Esophagus muscularis mucosa (tissue), 4 donors: ENCODE results near the gene NUDT1. TPM values are rescaled to one million over a fixed set of nuclear protein-coding genes. Genes with fewer than 3 reads are reported as not detected.

Experiments used
- DNase-seq: peaks from one replicate; pipeline ENCODE4 v3.0.0-alpha.2; 2017; ENCODE audit errors: extremely low spot score
- H3K27ac ChIP-seq, 4 donors: fragments of 200-600 bp; sonication (generic); replicated peaks in 1 of 4; 1 replicate in 3 of 4; 2 replicates in 1 of 4; pipeline ENCODE4 v1.5.1; 2016 to 2019; ENCODE audit warnings: mild to moderate bottlenecking in 1 of 4
- H3K27me3 ChIP-seq, 4 donors: fragments of 200-600 bp; sonication (generic); one replicate each; pipeline versions ENCODE4 v1.5.1 to v1.6.0; 2016 to 2019
- H3K36me3 ChIP-seq, 4 donors: fragments of 200-600 bp; sonication (generic); one replicate each; pipeline ENCODE4 v1.5.1; 2016 to 2019
- H3K4me1 ChIP-seq, 4 donors: fragments of 200-600 bp; sonication (generic); one replicate each; pipeline ENCODE4 v1.5.1; 2016 to 2019
- H3K4me3 ChIP-seq, 4 donors: fragments of 200-600 bp; sonication (generic); 1 replicate in 2 of 4; 2 replicates in 2 of 4; pipeline ENCODE4 v1.5.1; 2016 to 2019; ENCODE audit warnings: mild to moderate bottlenecking in 4 of 4, moderate library complexity in 1 of 4
- H3K9me3 ChIP-seq, 4 donors: fragments of 200-600 bp; sonication (generic); 1 replicate in 3 of 4; 2 replicates in 1 of 4; pipeline ENCODE4 v1.5.1; 2016 to 2019
- CTCF ChIP-seq, 3 experiments: fragments of 200-600 bp in 2 of 3; fragments of 450-650 bp in 1 of 3; sonication (generic) in 2 of 3; IDR thresholded peaks; one replicate each; pipeline ENCODE4 v1.5.1; 2017 to 2019; ENCODE audit warnings: antibody characterized with exemption in 3 of 3, mild to moderate bottlenecking in 2 of 3, moderate library complexity in 1 of 3
- EP300 ChIP-seq: sonication (generic); formaldehyde crosslinking; IDR thresholded peaks from one replicate; pipeline ENCODE4 v1.6.1; 2017; ENCODE audit warnings: antibody characterized with exemption
- POLR2A ChIP-seq: fragments of 450-650 bp; IDR thresholded peaks from one replicate; pipeline ENCODE4 v1.6.1; 2017; ENCODE audit warnings: antibody characterized with exemption, moderate library complexity, mild to moderate bottlenecking, low read depth
- POLR2AphosphoS5 ChIP-seq, 2 donors: sonication (generic); formaldehyde crosslinking; IDR thresholded peaks; one replicate each; pipeline ENCODE4 v1.6.1; 2017; ENCODE audit warnings: antibody characterized with exemption in 2 of 2
- WGBS: methylation state at CpG from one replicate; pipeline ENCODE4 v1.1.5; 2018; 5-methylcytosine and 5-hydroxymethylcytosine counted together
- intact Hi-C: fragments of 100-400 bp; cut with DNase I; formaldehyde crosslinking; loops from one replicate; pipeline ENCODE4 v1.15.1; 2023
- total RNA-seq, 4 donors: library from RNA; depleted of rRNA; stranded (reverse); fragments of >200 nt; gene quantifications; one replicate each; pipeline versions ENCODE4 v1.1.0 to v1.2.1, GENCODE V29; 2016

Gene NUDT1
- total RNA-seq, 4 donors from 2014 or later, result 10.9 to 18.7 (median 18.0) TPM

GRCh38 chr7:2205036-2205780, 36.8 kb upstream of the NUDT1 start:
- H3K36me3 ChIP-seq, result peaks cover 2 to 42% (median 32%) of the 10 kb centered on the region in 4 donors
- DNase-seq, result no peak
- intact Hi-C loops, result loop anchor here (5.0 kb wide), 1 partner anchor 48 kb away; no protein-coding TSS in a partner anchor
- no peaks in the 10 kb centered on the region for H3K9me3 ChIP-seq
- no peak for TF ChIP-seq POLR2AphosphoS5 (IDR thresholded peaks at IDR 0.05)
- no peak for TF ChIP-seq EP300
- TF ChIP-seq POLR2A, result no peak
- no peak for TF ChIP-seq CTCF (IDR thresholded peaks at IDR 0.05)
- WGBS, result 81% methylated on average over 16 of the region's 16 CpGs
- peaks cover 15 to 44% (median 42%) of the 10 kb centered on the region in 4 donors for H3K4me1 ChIP-seq
- H3K4me3 ChIP-seq, result no peak overlapping the region
- peak overlapping the region in 2 of 4 donors; percentile 23 to 54 for H3K27ac ChIP-seq
- no peaks in the 10 kb centered on the region for H3K27me3 ChIP-seq

- peaks cover 26 to 56% (median 52%) of the 10 kb centered on the region in 4 donors for H3K36me3 ChIP-seq
- H3K27me3 ChIP-seq, result no peaks in the 10 kb centered on the region
- H3K9me3 ChIP-seq, result no peaks in the 10 kb centered on the region
- WGBS, result 89% methylated on average over 16 of the region's 16 CpGs
- DNase-seq, result no peak
- peaks cover 10 to 32% (median 29%) of the 10 kb centered on the region in 4 donors for H3K4me1 ChIP-seq
- no peak overlapping the region for H3K4me3 ChIP-seq
- TF ChIP-seq POLR2A (no peak), CTCF (IDR thresholded peaks at IDR 0.05) (no peak), EP300 (no peak), POLR2AphosphoS5 (IDR thresholded peaks at IDR 0.05) (no peak)
- intact Hi-C loops, result loop anchor here (1.0 to 5.0 kb wide), 2 partner anchors 51 to 104 kb away; no protein-coding TSS in a partner anchor
- H3K27ac ChIP-seq, result no peak overlapping the region
Observed at GRCh38 chr7:2208712-2209111, 33.3 kb upstream of the NUDT1 start.

GRCh38 chr7:2209146-2209960, 32.7 kb upstream of the NUDT1 start:
- peaks cover 30 to 62% (median 58%) of the 10 kb centered on the region in 4 donors for H3K36me3 ChIP-seq
- TF ChIP-seq POLR2A (no peak), CTCF (IDR thresholded peaks at IDR 0.05) (peak; percentile 77 to 85 (median 78))
- H3K4me1 ChIP-seq, result peaks cover 6 to 26% (median 22%) of the 10 kb centered on the region in 4 donors
- H3K4me3 ChIP-seq, result no peak overlapping the region
- H3K9me3 ChIP-seq, result no peaks in the 10 kb centered on the region
- H3K27me3 ChIP-seq, result no peaks in the 10 kb centered on the region
- WGBS, result 63% methylated on average over 9 of the region's 21 CpGs
- DNase-seq, result no peak
- no peak overlapping the region for H3K27ac ChIP-seq
- intact Hi-C loops, result loop anchor here (1.0 to 5.0 kb wide), 2 partner anchors 52 to 105 kb away; no protein-coding TSS in a partner anchor

- TF ChIP-seq CTCF (IDR thresholded peaks at IDR 0.05) (no peak), POLR2A (no peak)
- no peak for DNase-seq
- Histone ChIP-seq H3K27me3 (no peaks in the 10 kb centered on the region), H3K4me3 (no peak overlapping the region), H3K4me1 (peaks cover 5 to 20% (median 17%) of the 10 kb centered on the region in 4 donors), H3K36me3 (peaks cover 36 to 68% (median 63%) of the 10 kb centered on the region in 4 donors), H3K9me3 (no peaks in the 10 kb centered on the region), H3K27ac (no peak overlapping the region)
- 79% methylated on average over 6 of the region's 8 CpGs for WGBS
- intact Hi-C loops, result loop anchor here (1.0 to 5.0 kb wide), 3 partner anchors 53 to 543 kb away; no protein-coding TSS in a partner anchor
Observed at GRCh38 chr7:2209961-2210323, 32.1 kb upstream of the NUDT1 start.
